SK-N-SH (cell line): ENCODE measurements around the gene NUP160. TPM values are rescaled to one million over a fixed set of nuclear protein-coding genes. Genes with fewer than 3 reads are reported as not detected.

Source experiments
- CHD2 ChIP-seq: fragments of 150-350 bp; IDR thresholded peaks from 2 replicates; pipeline ENCODE4 v1.6.1; 2018; ENCODE audit warnings: low read length; ENCODE audit not compliant: partially characterized antibody
- FOXM1 ChIP-seq: IDR thresholded peaks from 2 replicates; pipeline ENCODE4 v1.4.0; 2012; ENCODE audit warnings: low read depth, mild to moderate bottlenecking
- GABPA ChIP-seq: IDR thresholded peaks from 2 replicates; pipeline ENCODE4 v1.4.0; 2012; ENCODE audit warnings: low read depth, mild to moderate bottlenecking
- GATA2 ChIP-seq: sonication (generic); formaldehyde crosslinking; IDR thresholded peaks from 2 replicates; pipeline ENCODE4 v1.5.0; 2020; ENCODE audit warnings: mild to moderate bottlenecking, missing genetic modification reagents
- JUND ChIP-seq: IDR thresholded peaks from 2 replicates; pipeline ENCODE4 v1.4.0; 2012
- MEF2A ChIP-seq: IDR thresholded peaks from 2 replicates; pipeline ENCODE4 v1.4.0; 2012; ENCODE audit warnings: low read depth, borderline replicate concordance
- NFIC ChIP-seq: IDR thresholded peaks from 2 replicates; pipeline ENCODE4 v1.4.0; 2012; ENCODE audit warnings: borderline replicate concordance
- POLR2AphosphoS5 ChIP-seq: IDR thresholded peaks from 2 replicates; pipeline ENCODE4 v1.6.1; 2012; ENCODE audit warnings: low read depth, low read length
- RCOR1 ChIP-seq: fragments of 150-350 bp; IDR thresholded peaks from 2 replicates; pipeline ENCODE4 v1.6.1; 2017; ENCODE audit warnings: antibody characterized with exemption, low read length
- RXRA ChIP-seq: IDR thresholded peaks from 2 replicates; pipeline ENCODE4 v1.4.0; 2012; ENCODE audit warnings: low read depth, mild to moderate bottlenecking, borderline replicate concordance
- SMC3 ChIP-seq: IDR thresholded peaks from 2 replicates; pipeline ENCODE4 v1.6.1; 2012; ENCODE audit warnings: low read depth, low read length, improper control_type of control experiment
- TAF1 ChIP-seq: IDR thresholded peaks from 2 replicates; pipeline ENCODE4 v1.6.1; 2012; ENCODE audit warnings: low read depth, mild to moderate bottlenecking, low read length, moderate library complexity, borderline replicate concordance
- TCF12 ChIP-seq: IDR thresholded peaks from 2 replicates; pipeline ENCODE4 v1.4.0; 2012
- YY1 ChIP-seq: IDR thresholded peaks from 2 replicates; pipeline ENCODE4 v1.4.0; 2012; ENCODE audit warnings: low read depth, mild to moderate bottlenecking
- polyA plus RNA-seq, 3 experiments: library from polyadenylated mRNA; depleted of rRNA; stranded (reverse); fragments of >200 nt; gene quantifications; 2 replicates each; pipeline ENCODE4 v1.2.3, GENCODE V29; 2012
- TF ChIP-seq, protein P1 (sequence below): IDR thresholded peaks from 2 replicates; pipeline ENCODE4 v1.4.0; 2012; ENCODE audit warnings: low read depth
- TF ChIP-seq, protein P2 (sequence below): IDR thresholded peaks from 2 replicates; pipeline ENCODE4 v1.6.1; 2012; ENCODE audit warnings: mild to moderate bottlenecking, low read depth, low read length, moderate library complexity
- TF ChIP-seq, protein P3 (sequence below): fragments of 150-350 bp; IDR thresholded peaks from 2 replicates; pipeline ENCODE4 v1.6.1; 2016; ENCODE audit warnings: mild to moderate bottlenecking, low read depth, low read length
- TF ChIP-seq, protein P4 (sequence below): IDR thresholded peaks from 2 replicates; pipeline ENCODE4 v1.4.0; 2012; ENCODE audit warnings: low read depth, borderline replicate concordance
- TF ChIP-seq, protein P5 (sequence below): fragments of 200-600 bp; sonication (generic); IDR thresholded peaks from 2 replicates; pipeline ENCODE4 v1.6.1; 2017; ENCODE audit warnings: antibody characterized with exemption, mild to moderate bottlenecking, moderate library complexity

The NUP160 gene
- polyA plus RNA-seq, 1 of the 3 experiments (the other 2 are of a cell fraction), result 19.3 TPM

DNA sequence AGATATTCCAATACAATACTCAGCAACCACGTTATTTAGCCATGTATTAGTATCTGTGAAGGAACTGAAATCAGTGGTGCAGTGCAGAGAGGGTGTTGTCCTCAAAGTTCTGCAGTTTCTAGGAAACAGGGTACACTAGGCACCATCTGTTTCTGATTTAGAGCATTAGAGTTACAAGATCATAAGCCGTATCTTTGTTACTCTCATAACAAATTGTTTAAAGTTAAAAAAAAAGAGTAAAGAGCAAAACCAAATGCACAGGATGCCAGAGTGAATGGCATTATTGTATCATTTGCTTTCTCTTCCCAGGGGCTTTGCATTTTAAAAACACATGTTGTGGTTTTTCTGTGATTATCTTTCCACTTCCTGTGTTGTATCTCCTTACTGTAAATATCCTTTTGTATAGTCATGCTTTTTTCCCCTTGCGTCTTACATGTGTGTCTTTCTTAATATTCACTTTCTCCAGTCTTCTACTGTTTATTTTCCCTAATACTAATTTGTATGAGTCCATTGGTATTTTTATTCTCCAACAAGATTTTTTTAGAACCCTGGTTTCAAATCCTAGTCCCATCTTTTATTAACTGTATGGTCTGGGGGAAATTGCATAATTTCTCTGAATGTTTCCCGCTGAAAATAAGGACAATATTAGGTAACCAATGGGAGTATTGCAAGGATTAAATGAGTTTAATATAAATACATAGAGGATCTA lies 15.2 kb upstream of the NUP160 start (continued):
- TF ChIP-seq GATA2 (peak; percentile 68), RXRA (no peak), JUND (peak; percentile 40; the same call in 1 of the 2 replicates), GABPA (no peak), FOXM1 (no peak), CHD2 (peak; percentile 9), SMC3 (no peak), NFIC (peak; percentile 44; the same call in 1 of the 2 replicates), TAF1 (no peak), MEF2A (no peak), TCF12 (peak; percentile 97), POLR2AphosphoS5 (peak; percentile 45; the same call in 1 of the 2 replicates), RCOR1 (peak; percentile 76), YY1 (no peak)
- TF ChIP-seq, protein P1, sequence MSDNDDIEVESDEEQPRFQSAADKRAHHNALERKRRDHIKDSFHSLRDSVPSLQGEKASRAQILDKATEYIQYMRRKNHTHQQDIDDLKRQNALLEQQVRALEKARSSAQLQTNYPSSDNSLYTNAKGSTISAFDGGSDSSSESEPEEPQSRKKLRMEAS, result peak; percentile 40; the same call in 1 of the 2 replicates
- TF ChIP-seq, protein P2, sequence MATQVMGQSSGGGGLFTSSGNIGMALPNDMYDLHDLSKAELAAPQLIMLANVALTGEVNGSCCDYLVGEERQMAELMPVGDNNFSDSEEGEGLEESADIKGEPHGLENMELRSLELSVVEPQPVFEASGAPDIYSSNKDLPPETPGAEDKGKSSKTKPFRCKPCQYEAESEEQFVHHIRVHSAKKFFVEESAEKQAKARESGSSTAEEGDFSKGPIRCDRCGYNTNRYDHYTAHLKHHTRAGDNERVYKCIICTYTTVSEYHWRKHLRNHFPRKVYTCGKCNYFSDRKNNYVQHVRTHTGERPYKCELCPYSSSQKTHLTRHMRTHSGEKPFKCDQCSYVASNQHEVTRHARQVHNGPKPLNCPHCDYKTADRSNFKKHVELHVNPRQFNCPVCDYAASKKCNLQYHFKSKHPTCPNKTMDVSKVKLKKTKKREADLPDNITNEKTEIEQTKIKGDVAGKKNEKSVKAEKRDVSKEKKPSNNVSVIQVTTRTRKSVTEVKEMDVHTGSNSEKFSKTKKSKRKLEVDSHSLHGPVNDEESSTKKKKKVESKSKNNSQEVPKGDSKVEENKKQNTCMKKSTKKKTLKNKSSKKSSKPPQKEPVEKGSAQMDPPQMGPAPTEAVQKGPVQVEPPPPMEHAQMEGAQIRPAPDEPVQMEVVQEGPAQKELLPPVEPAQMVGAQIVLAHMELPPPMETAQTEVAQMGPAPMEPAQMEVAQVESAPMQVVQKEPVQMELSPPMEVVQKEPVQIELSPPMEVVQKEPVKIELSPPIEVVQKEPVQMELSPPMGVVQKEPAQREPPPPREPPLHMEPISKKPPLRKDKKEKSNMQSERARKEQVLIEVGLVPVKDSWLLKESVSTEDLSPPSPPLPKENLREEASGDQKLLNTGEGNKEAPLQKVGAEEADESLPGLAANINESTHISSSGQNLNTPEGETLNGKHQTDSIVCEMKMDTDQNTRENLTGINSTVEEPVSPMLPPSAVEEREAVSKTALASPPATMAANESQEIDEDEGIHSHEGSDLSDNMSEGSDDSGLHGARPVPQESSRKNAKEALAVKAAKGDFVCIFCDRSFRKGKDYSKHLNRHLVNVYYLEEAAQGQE, result no peak
- TF ChIP-seq, protein P3, sequence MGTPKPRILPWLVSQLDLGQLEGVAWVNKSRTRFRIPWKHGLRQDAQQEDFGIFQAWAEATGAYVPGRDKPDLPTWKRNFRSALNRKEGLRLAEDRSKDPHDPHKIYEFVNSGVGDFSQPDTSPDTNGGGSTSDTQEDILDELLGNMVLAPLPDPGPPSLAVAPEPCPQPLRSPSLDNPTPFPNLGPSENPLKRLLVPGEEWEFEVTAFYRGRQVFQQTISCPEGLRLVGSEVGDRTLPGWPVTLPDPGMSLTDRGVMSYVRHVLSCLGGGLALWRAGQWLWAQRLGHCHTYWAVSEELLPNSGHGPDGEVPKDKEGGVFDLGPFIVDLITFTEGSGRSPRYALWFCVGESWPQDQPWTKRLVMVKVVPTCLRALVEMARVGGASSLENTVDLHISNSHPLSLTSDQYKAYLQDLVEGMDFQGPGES, result no peak
- TF ChIP-seq, protein P4, sequence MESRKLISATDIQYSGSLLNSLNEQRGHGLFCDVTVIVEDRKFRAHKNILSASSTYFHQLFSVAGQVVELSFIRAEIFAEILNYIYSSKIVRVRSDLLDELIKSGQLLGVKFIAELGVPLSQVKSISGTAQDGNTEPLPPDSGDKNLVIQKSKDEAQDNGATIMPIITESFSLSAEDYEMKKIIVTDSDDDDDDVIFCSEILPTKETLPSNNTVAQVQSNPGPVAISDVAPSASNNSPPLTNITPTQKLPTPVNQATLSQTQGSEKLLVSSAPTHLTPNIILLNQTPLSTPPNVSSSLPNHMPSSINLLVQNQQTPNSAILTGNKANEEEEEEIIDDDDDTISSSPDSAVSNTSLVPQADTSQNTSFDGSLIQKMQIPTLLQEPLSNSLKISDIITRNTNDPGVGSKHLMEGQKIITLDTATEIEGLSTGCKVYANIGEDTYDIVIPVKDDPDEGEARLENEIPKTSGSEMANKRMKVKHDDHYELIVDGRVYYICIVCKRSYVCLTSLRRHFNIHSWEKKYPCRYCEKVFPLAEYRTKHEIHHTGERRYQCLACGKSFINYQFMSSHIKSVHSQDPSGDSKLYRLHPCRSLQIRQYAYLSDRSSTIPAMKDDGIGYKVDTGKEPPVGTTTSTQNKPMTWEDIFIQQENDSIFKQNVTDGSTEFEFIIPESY, result no peak
- TF ChIP-seq, protein P5, sequence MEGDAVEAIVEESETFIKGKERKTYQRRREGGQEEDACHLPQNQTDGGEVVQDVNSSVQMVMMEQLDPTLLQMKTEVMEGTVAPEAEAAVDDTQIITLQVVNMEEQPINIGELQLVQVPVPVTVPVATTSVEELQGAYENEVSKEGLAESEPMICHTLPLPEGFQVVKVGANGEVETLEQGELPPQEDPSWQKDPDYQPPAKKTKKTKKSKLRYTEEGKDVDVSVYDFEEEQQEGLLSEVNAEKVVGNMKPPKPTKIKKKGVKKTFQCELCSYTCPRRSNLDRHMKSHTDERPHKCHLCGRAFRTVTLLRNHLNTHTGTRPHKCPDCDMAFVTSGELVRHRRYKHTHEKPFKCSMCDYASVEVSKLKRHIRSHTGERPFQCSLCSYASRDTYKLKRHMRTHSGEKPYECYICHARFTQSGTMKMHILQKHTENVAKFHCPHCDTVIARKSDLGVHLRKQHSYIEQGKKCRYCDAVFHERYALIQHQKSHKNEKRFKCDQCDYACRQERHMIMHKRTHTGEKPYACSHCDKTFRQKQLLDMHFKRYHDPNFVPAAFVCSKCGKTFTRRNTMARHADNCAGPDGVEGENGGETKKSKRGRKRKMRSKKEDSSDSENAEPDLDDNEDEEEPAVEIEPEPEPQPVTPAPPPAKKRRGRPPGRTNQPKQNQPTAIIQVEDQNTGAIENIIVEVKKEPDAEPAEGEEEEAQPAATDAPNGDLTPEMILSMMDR, result no peak
